Sigmoid colon (tissue), 7 donors: ENCODE data around the gene SPTLC2. TPM values are rescaled to one million over a fixed set of nuclear protein-coding genes. Genes with fewer than 3 reads are reported as not detected.
"Not testable (repeated sequence)": the region's sequence is repeated elsewhere in the genome, so short reads cannot be mapped to it uniquely, and the experiment has no call there.

Source experiments
- DNase-seq: peaks from one replicate; pipeline ENCODE4 v3.0.0-alpha.2; 2019
- H3K27ac ChIP-seq, 4 donors: fragments of 200-600 bp; sonication (generic); one replicate each; pipeline ENCODE4 v1.5.1; 2016 to 2019; ENCODE audit warnings: mild to moderate bottlenecking in 1 of 4
- H3K27me3 ChIP-seq, 3 donors: fragments of 200-600 bp; sonication (generic); one replicate each; pipeline ENCODE4 v1.5.1; 2019; ENCODE audit warnings: mild to moderate bottlenecking in 1 of 3
- H3K36me3 ChIP-seq, 4 donors: fragments of 200-600 bp; sonication (generic); one replicate each; pipeline ENCODE4 v1.5.1; 2016 to 2019
- H3K4me1 ChIP-seq, 4 donors: fragments of 200-600 bp; sonication (generic); one replicate each; pipeline ENCODE4 v1.5.1; 2017 to 2019
- H3K4me3 ChIP-seq, 4 donors: fragments of 200-600 bp; sonication (generic); one replicate each; pipeline ENCODE4 v1.5.1; 2017 to 2019; ENCODE audit warnings: mild to moderate bottlenecking in 2 of 4, moderate library complexity in 1 of 4
- H3K9me3 ChIP-seq, 4 donors: fragments of 200-600 bp in 3 of 4; sonication (generic) in 3 of 4; one replicate each; pipeline versions ENCODE4 v1.5.1 to v1.6.1; 2013 to 2019
- EP300 ChIP-seq, 4 donors: sonication (generic); formaldehyde crosslinking; IDR thresholded peaks; one replicate each; pipeline ENCODE4 v1.6.1; 2017; ENCODE audit warnings: antibody characterized with exemption in 4 of 4
- POLR2A ChIP-seq, 2 donors: fragments of 450-650 bp; IDR thresholded peaks; one replicate each; pipeline ENCODE4 v1.6.1; 2016; ENCODE audit warnings: antibody characterized with exemption in 2 of 2, mild to moderate bottlenecking in 2 of 2, moderate library complexity in 2 of 2
- POLR2AphosphoS5 ChIP-seq, 4 donors: sonication (generic); formaldehyde crosslinking; IDR thresholded peaks; one replicate each; pipeline ENCODE4 v1.6.1; 2017; ENCODE audit warnings: antibody characterized with exemption in 4 of 4
- WGBS, 2 donors: extraction: QIAGEN DNeasy Blood & Tissue Kit; methylation state at CpG; one replicate each; pipeline ENCODE4 v1.1.7; 2013; 5-methylcytosine and 5-hydroxymethylcytosine counted together
- intact Hi-C: fragments of 100-400 bp; cut with DNase I; formaldehyde crosslinking; loops from one replicate; pipeline ENCODE4 v1.15.1; 2023
- polyA plus RNA-seq, 3 donors: library from polyadenylated mRNA; stranded (reverse); fragments of 200-250 nt; gene quantifications; one replicate each; pipeline ENCODE4 v1.2.3, GENCODE V29; 2013
- total RNA-seq, 4 donors: library from RNA; depleted of rRNA; stranded (reverse); fragments of >200 nt; gene quantifications; one replicate each; pipeline ENCODE4 v1.1.0, GENCODE V29; 2016
- TF ChIP-seq, protein P1 (sequence below), 4 experiments: fragments of 450-650 bp in 3 of 4; fragments of 200-600 bp in 1 of 4; IDR thresholded peaks; one replicate each; pipeline ENCODE4 v1.5.1; 2016 to 2019; ENCODE audit warnings: antibody characterized with exemption in 4 of 4, mild to moderate bottlenecking in 3 of 4, moderate library complexity in 2 of 4
- donor health status: healthy with polysubstance abuse.
- donor health status: Bipolar disorder and iron deficiency.
- donor health status: healthy.

SPTLC2 gene
- total and polyA plus RNA-seq, 7 donors: 2.8 to 27.6 (median 14.6) TPM

DNA sequence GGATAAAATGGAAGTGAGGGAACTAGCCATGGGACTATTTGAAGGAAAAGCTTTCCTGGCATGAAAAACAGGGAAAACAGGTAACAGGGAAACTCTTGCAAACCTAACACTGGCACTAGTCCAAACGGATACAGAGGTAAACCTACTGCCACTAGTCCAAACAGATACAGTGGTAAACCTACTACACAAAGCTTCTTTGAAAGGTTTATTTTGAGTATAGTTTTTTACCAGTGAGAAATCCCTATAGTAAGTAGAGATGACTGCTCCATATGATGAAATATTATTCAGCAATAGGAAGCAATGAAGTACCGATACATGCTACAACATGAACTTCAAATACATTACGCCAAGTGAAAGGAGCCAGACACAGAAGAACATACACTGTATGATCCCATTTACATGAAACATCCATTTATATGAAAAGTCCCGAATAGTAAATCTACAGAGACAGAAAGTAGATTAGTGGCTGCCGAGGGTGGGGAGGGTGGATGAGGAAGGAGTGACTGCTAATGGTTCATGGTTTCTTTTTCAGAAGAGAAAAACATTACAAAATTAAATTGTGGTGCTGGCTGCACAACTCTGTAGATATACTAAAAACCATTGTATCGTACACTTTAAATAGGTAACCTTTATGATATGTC is 25.5 kb downstream of the SPTLC2 start:
- Histone ChIP-seq H3K4me1 (no peaks in the 10 kb centered on the region), H3K4me3 (no peak overlapping the region), H3K27me3 (no peaks in the 10 kb centered on the region), H3K27ac (peak overlapping the region in 1 of 4 donors; percentile 40), H3K36me3 (peaks cover 0 to 14% (median 4%) of the 10 kb centered on the region in 4 donors), H3K9me3 (no peaks in the 10 kb centered on the region)
- no peak for TF ChIP-seq EP300 (IDR thresholded peaks at IDR 0.05)
- no peak for TF ChIP-seq POLR2AphosphoS5 (IDR thresholded peaks at IDR 0.05)
- TF ChIP-seq, protein P1, sequence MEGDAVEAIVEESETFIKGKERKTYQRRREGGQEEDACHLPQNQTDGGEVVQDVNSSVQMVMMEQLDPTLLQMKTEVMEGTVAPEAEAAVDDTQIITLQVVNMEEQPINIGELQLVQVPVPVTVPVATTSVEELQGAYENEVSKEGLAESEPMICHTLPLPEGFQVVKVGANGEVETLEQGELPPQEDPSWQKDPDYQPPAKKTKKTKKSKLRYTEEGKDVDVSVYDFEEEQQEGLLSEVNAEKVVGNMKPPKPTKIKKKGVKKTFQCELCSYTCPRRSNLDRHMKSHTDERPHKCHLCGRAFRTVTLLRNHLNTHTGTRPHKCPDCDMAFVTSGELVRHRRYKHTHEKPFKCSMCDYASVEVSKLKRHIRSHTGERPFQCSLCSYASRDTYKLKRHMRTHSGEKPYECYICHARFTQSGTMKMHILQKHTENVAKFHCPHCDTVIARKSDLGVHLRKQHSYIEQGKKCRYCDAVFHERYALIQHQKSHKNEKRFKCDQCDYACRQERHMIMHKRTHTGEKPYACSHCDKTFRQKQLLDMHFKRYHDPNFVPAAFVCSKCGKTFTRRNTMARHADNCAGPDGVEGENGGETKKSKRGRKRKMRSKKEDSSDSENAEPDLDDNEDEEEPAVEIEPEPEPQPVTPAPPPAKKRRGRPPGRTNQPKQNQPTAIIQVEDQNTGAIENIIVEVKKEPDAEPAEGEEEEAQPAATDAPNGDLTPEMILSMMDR (IDR thresholded peaks at IDR 0.05): no peak
- no peak for TF ChIP-seq POLR2A (IDR thresholded peaks at IDR 0.05)
- WGBS, 2 donors: 18 to 46% methylated on average over 6 of the region's 6 CpGs
- DNase-seq: no peak
- intact Hi-C loops: no loop called here

DNA sequence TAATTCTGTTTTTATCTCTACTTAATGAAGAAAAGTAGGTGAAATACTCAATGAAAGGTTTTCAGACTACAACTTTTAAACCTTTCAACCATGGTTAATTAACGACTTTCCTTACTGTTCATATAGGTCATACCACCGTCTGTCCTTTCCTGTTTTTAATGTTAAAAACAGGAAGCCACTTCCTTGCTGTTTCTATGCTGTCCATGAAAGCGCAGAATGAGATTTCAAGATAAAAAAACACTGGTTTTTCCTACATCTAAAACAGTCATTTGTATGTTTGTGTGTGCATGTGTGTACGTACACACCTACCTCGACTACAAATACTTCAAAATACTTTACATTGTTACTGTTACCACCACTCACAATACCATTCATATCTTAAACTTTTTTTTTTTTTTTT is 27.3 kb downstream of the SPTLC2 start:
- H3K27me3 ChIP-seq: no peaks in the 10 kb centered on the region
- intact Hi-C loops: no loop called here
- TF ChIP-seq, protein P1 (IDR thresholded peaks at IDR 0.05): no peak
- TF ChIP-seq POLR2AphosphoS5 (IDR thresholded peaks at IDR 0.05) (no peak), POLR2A (IDR thresholded peaks at IDR 0.05) (no peak), EP300 (IDR thresholded peaks at IDR 0.05) (no peak)
- H3K4me1 ChIP-seq: peaks cover 0 to 7% (median 0%) of the 10 kb centered on the region in 4 donors
- H3K36me3 ChIP-seq: no peaks in the 10 kb centered on the region
- no peak overlapping the region for H3K4me3 ChIP-seq
- DNase-seq: no peak
- H3K9me3 ChIP-seq: no peaks in the 10 kb centered on the region
- WGBS, 2 donors: 48 to 55% methylated on average over 5 of the region's 5 CpGs
- H3K27ac ChIP-seq: peak overlapping the region in 1 of 4 donors; percentile 17

DNA sequence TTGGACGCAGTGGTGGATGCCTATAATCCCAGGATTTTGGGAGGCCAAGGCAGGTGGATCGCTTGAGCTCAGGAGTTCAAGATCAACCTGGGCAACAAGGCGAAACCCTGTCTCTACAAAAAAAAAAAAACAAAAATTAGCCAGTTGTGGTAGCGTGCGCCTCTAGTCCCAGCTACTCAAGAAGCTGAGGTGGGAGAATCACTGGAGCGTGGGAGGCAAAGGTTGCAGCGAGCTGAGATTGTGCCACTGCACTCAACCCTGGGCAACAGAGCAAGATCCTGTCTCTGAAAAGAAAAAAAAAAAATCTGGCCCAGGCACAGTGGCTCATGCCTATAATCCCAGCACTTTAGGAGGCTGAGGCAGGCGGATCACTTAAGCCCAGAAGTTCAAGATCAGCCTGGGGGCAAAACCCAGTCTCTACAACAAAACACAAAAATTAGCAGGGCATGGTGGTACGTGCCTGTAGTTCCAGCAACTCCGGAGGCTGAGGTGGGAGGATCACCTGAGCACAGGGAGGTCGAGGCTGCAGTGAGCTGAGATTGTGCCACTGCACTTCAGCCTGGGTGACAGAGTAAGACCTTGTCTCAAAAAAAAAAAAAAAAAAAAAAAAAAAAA is 27.9 kb downstream of the SPTLC2 start:
- H3K27me3 ChIP-seq, H3K4me3 ChIP-seq, H3K9me3 ChIP-seq, H3K36me3 ChIP-seq, intact Hi-C loops, DNase-seq, H3K27ac ChIP-seq: not testable (repeated sequence)
- WGBS, 2 donors: 80 to 90% methylated on average over 11 of the region's 11 CpGs
- peaks cover 0 to 13% (median 0%) of the 10 kb centered on the region in 4 donors for H3K4me1 ChIP-seq

DNA sequence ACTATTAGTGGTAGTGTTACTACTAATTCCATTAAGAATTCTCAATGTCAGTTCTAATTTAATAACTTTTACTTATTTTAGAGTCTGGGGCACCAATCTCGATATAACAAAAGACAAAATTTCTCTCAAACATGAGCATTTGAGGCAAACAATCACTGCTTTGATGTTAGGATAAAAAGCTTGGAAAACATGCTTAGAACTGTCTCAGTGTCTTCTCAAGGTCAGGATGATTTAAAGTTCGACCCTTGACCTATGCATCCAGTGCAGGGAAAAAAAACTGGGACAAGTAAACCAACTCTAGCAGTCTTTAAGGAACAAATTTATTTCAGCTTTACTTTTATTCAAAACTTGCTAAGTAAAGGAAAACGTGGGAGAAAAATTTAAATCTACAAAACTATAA is 31.1 kb downstream of the SPTLC2 start:
- Histone ChIP-seq H3K27ac (no peak overlapping the region), H3K4me3 (no peak overlapping the region), H3K9me3 (no peaks in the 10 kb centered on the region), H3K27me3 (no peaks in the 10 kb centered on the region), H3K4me1 (peaks cover 0 to 26% (median 7%) of the 10 kb centered on the region in 4 donors), H3K36me3 (no peaks in the 10 kb centered on the region)
- TF ChIP-seq POLR2AphosphoS5 (IDR thresholded peaks at IDR 0.05) (no peak), POLR2A (IDR thresholded peaks at IDR 0.05) (no peak), EP300 (IDR thresholded peaks at IDR 0.05) (no peak)
- TF ChIP-seq, protein P1 (IDR thresholded peaks at IDR 0.05): no peak
- no peak for DNase-seq
- intact Hi-C loops: no loop called here
- WGBS, 2 donors: 77 to 83% methylated on average over 3 of the region's 3 CpGs

DNA sequence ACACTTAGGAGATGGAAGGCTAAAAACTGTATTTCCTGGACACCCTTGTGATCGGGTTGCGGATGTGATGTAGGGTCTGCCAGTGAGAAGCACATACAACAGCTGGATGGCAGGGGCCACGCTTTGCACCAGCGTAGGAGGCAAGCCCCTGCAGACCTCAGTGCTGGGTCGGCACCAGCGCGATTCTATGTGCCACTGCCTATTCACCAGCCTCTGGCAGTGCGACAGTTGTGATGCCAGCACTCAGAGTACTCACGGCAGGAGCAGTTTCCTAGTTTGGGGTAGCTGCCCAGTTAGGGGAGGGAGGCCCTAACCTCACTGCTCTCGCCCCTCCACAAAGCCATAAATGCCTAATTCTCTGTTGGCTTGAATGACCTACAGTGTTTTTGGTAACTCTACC is 31.6 kb downstream of the SPTLC2 start:
- TF ChIP-seq EP300 (IDR thresholded peaks at IDR 0.05): no peak
- TF ChIP-seq, protein P1 (IDR thresholded peaks at IDR 0.05): no peak
- no peak for TF ChIP-seq POLR2AphosphoS5 (IDR thresholded peaks at IDR 0.05)
- TF ChIP-seq POLR2A (IDR thresholded peaks at IDR 0.05): no peak
- no peak overlapping the region for H3K27ac ChIP-seq
- H3K9me3 ChIP-seq: no peaks in the 10 kb centered on the region
- H3K27me3 ChIP-seq: no peaks in the 10 kb centered on the region
- H3K36me3 ChIP-seq: no peaks in the 10 kb centered on the region
- WGBS, 2 donors: 84 to 87% methylated on average over 10 of the region's 10 CpGs
- intact Hi-C loops: no loop called here
- no peak overlapping the region for H3K4me3 ChIP-seq
- DNase-seq: no peak
- peaks cover 0 to 26% (median 7%) of the 10 kb centered on the region in 4 donors for H3K4me1 ChIP-seq
